ENCODE results near the gene ZNF687. TPM values are rescaled to one million over a fixed set of nuclear protein-coding genes. Genes with fewer than 3 reads are reported as not detected.

ZNF687 gene
- total RNA-seq, 1 donor from 2014 or later = 27.0 TPM

Other genes starting within 250 kb of the ZNF687 start
- gene BNIPL, start 245.7 kb upstream of the ZNF687 start, total RNA-seq = 0.95 and 2.6 TPM in 2 replicates
- gene C1orf56, start 234.5 kb upstream of the ZNF687 start, total RNA-seq = 1.0 and 1.2 TPM in 2 replicates
- gene CDC42SE1, start 222.7 kb upstream of the ZNF687 start, total RNA-seq = 370 and 379 TPM in 2 replicates
- 3.7 and 3.9 TPM in 2 replicates for gene MLLT11, start 221.9 kb upstream of the ZNF687 start, total RNA-seq
- gene GABPB2, start 211.5 kb upstream of the ZNF687 start, total RNA-seq = 27.5 and 28.6 TPM in 2 replicates
- gene SEMA6C, start 135.7 kb upstream of the ZNF687 start, total RNA-seq = 1.1 and 2.2 TPM in 2 replicates
- 34.5 and 37.2 TPM in 2 replicates for gene TNFAIP8L2, start 125.7 kb upstream of the ZNF687 start, total RNA-seq
- 2.9 and 3.3 TPM in 2 replicates for gene LYSMD1, start 116.4 kb upstream of the ZNF687 start, total RNA-seq
- gene SCNM1, start 116.2 kb upstream of the ZNF687 start, total RNA-seq = 66.5 and 74.8 TPM in 2 replicates
- 2.7 and 4.5 TPM in 2 replicates for gene TMOD4, start 106.3 kb upstream of the ZNF687 start, total RNA-seq
- gene VPS72, start 92.1 kb upstream of the ZNF687 start, total RNA-seq = 72.0 and 80.4 TPM in 2 replicates
- gene PIP5K1A, start 83.7 kb upstream of the ZNF687 start, total RNA-seq = 72.1 and 74.9 TPM in 2 replicates
- 200 and 204 TPM in 2 replicates for gene PSMD4, start 27.6 kb upstream of the ZNF687 start, total RNA-seq
- gene PI4KB, start 45.1 kb downstream of the ZNF687 start, total RNA-seq = 81.2 and 85.5 TPM in 2 replicates
- gene RFX5, start 65.0 kb downstream of the ZNF687 start, total RNA-seq = 118 and 120 TPM in 2 replicates
- not detected in 2 replicates for gene SELENBP1, start 90.4 kb downstream of the ZNF687 start, total RNA-seq
- 393 and 396 TPM in 2 replicates for gene PSMB4, start 117.3 kb downstream of the ZNF687 start, total RNA-seq
- gene POGZ, start 177.2 kb downstream of the ZNF687 start, total RNA-seq = 86.4 and 95.2 TPM in 2 replicates
- 0.17 and 0.32 TPM in 2 replicates for gene CGN, start 229.1 kb downstream of the ZNF687 start, total RNA-seq